Measurements from ENCODE around the gene GIPC1.
A peak's percentile ranks its signal among the peaks of the same experiment; 100 is the strongest.

Gene GIPC1

GRCh38 chr19:14536926-14537692 is 41.2 kb upstream of the GIPC1 start:
- no peak for TF ChIP-seq CTCF (IDR thresholded peaks at IDR 0.05; ENCODE audit: low read depth, low read length, missing control alignments)
- no peak for DNase-seq (ENCODE audit: low read depth)
- no peak overlapping the region for H3K4me3 ChIP-seq (ENCODE audit: low read depth, low read length)

- no peak overlapping the region for H3K4me3 ChIP-seq (ENCODE audit: low read depth, low read length)
- DNase-seq (ENCODE audit: low read depth): no peak
- TF ChIP-seq CTCF (IDR thresholded peaks at IDR 0.05; ENCODE audit: low read depth, low read length, missing control alignments): no peak
Measured at GRCh38 chr19:14533450-14533849, 37.5 kb upstream of the GIPC1 start.

GRCh38 chr19:14530506-14530905 is 34.6 kb upstream of the GIPC1 start:
- peak overlapping the region; percentile 88; the same call in 1 of the 2 replicates for H3K4me3 ChIP-seq (ENCODE audit: low read depth, low read length)
- no peak for DNase-seq (ENCODE audit: low read depth)
- TF ChIP-seq CTCF (IDR thresholded peaks at IDR 0.05; ENCODE audit: low read depth, low read length, missing control alignments): no peak

- TF ChIP-seq CTCF (IDR thresholded peaks at IDR 0.05; ENCODE audit: low read depth, low read length, missing control alignments): no peak
- H3K4me3 ChIP-seq (ENCODE audit: low read depth, low read length): peak overlapping the region; percentile 88
Measured at GRCh38 chr19:14530005-14530348, 34.0 kb upstream of the GIPC1 start.

GRCh38 chr19:14529254-14530004 is 33.5 kb upstream of the GIPC1 start, which contains the start of gene TECR:
Gene TECR (plus strand): TSS chr19:14529594. CDS start chr19:14529697, 103 bp downstream.
- DNase-seq (ENCODE audit: low read depth): peak; percentile 100
- peak within 1 kb of the TSS; percentile 88 for H3K4me3 ChIP-seq (ENCODE audit: low read depth, low read length)
- TF ChIP-seq CTCF (IDR thresholded peaks at IDR 0.05; ENCODE audit: low read depth, low read length, missing control alignments): no peak

More at GRCh38 chr19:14530005-14530348, 34.0 kb upstream of the GIPC1 start:
- no peak for DNase-seq (ENCODE audit: low read depth)

- no peak for DNase-seq (ENCODE audit: low read depth)
- H3K4me3 ChIP-seq (ENCODE audit: low read depth, low read length): peak overlapping the region; percentile 55
- TF ChIP-seq CTCF (IDR thresholded peaks at IDR 0.05; ENCODE audit: low read depth, low read length, missing control alignments): no peak
Measured at GRCh38 chr19:14528419-14529253, 32.7 kb upstream of the GIPC1 start.

Data from GM12864 (cell line).